ENCODE data around the gene ACYP2.

Gene ACYP2

DNA sequence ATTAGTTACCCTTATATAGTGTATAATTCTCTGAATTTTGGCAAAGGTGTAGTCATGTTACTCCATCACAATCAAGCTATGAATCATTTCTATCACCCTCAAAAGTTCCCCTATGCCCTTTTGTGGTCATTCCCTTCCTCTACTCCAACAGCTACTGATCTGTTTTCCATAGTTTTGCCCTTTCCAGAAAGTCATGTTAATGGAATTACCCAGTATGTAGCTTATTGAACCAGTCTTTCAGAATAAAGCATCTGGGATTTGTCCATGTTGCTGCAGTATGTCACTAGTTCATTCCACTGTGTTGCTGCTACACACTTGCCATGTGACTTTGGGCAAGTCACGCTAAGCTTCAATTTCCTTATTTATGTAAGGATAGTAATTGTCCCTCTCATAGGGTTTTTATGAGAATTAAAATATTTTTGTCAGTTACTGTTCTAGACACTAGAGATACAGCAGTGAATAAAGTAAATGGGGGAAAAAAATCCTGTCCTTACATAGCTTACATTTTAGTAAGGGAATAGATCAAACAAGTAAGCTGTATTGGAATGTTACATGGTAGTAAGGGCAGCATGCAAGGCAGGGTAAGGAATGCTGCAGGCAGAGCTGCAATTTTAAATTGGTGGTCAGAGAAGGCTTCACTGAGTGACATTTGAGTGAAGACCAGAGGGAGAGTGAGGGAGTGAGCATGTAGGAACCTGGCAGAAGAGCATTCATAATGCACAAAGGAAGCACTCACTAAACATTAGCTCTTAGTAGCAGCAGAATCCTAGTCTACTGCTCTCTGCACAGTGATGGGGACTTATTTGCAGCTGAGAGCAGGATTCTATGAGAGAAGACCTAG, 220.9 kb downstream of the ACYP2 start:
- Mint-ChIP-seq H3K36me3 (ENCODE audit: low read depth) (no peaks in the 10 kb centered on the region), H3K27ac (no peak overlapping the region), H3K4me3 (no peak overlapping the region), H3K4me1 (peaks cover 7% of the 10 kb centered on the region), H3K27me3 (ENCODE audit: low read depth, poor library complexity) (peaks cover 3% of the 10 kb centered on the region), H3K9me3 (no peaks in the 10 kb centered on the region)
- no peak for TF ChIP-seq CTCF (IDR thresholded peaks at IDR 0.05)
- DNase-seq = no peak

GRCh38 chr2:54336977-54337255, 221.5 kb downstream of the ACYP2 start:
- Mint-ChIP-seq H3K4me3 (no peak overlapping the region), H3K27me3 (ENCODE audit: low read depth, poor library complexity) (peaks cover 3% of the 10 kb centered on the region), H3K36me3 (ENCODE audit: low read depth) (no peaks in the 10 kb centered on the region), H3K27ac (no peak overlapping the region), H3K4me1 (peaks cover 5% of the 10 kb centered on the region), H3K9me3 (no peaks in the 10 kb centered on the region)
- DNase-seq = no peak
- TF ChIP-seq CTCF (IDR thresholded peaks at IDR 0.05) = no peak

GRCh38 chr2:54341656-54342055, 226.2 kb downstream of the ACYP2 start:
- no peaks in the 10 kb centered on the region for H3K27me3 Mint-ChIP-seq (ENCODE audit: low read depth, poor library complexity)
- no peaks in the 10 kb centered on the region for H3K36me3 Mint-ChIP-seq (ENCODE audit: low read depth)
- no peaks in the 10 kb centered on the region for H3K9me3 Mint-ChIP-seq

DNA sequence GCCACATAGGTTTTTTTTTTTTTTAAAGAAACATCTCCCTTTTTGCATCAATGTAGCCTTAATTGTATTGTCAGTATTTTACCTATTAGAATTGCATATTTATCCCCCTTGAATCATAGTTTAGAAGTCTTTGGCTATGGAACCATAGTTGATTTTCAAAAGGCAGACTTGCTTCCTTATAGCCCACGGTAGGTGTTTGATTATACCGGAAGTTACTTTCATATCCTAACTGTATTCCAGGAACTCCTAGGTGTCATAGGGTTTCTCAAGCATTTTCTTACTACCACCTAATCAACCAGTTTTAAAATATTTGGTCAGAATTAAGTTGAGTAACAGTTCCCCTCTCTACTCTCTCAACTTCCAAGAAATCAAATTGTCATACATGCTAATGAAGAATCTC, 227.2 kb downstream of the ACYP2 start:
- TF ChIP-seq CTCF (IDR thresholded peaks at IDR 0.05) = no peak
- DNase-seq = no peak
- no peak overlapping the region for H3K4me3 Mint-ChIP-seq
- no peaks in the 10 kb centered on the region for H3K27me3 Mint-ChIP-seq (ENCODE audit: low read depth, poor library complexity)
- H3K27ac Mint-ChIP-seq = no peak overlapping the region
- H3K4me1 Mint-ChIP-seq = no peaks in the 10 kb centered on the region
- H3K36me3 Mint-ChIP-seq (ENCODE audit: low read depth) = no peaks in the 10 kb centered on the region
- H3K9me3 Mint-ChIP-seq = no peaks in the 10 kb centered on the region

More at GRCh38 chr2:54341656-54342055, 226.2 kb downstream of the ACYP2 start:
- H3K4me1 Mint-ChIP-seq = no peaks in the 10 kb centered on the region
- DNase-seq = no peak
- no peak overlapping the region for H3K27ac Mint-ChIP-seq
- TF ChIP-seq CTCF (IDR thresholded peaks at IDR 0.05) = no peak
- no peak overlapping the region for H3K4me3 Mint-ChIP-seq

- Mint-ChIP-seq H3K27me3 (ENCODE audit: low read depth, poor library complexity) (no peaks in the 10 kb centered on the region), H3K4me3 (no peak overlapping the region), H3K36me3 (ENCODE audit: low read depth) (no peaks in the 10 kb centered on the region), H3K27ac (no peak overlapping the region), H3K4me1 (no peaks in the 10 kb centered on the region), H3K9me3 (no peaks in the 10 kb centered on the region)
- no peak for TF ChIP-seq CTCF (IDR thresholded peaks at IDR 0.05)
- DNase-seq = no peak
Observed at GRCh38 chr2:54347622-54348021, 232.2 kb downstream of the ACYP2 start.

GRCh38 chr2:54348646-54349045, 233.2 kb downstream of the ACYP2 start:
- no peak for DNase-seq
- H3K4me1 Mint-ChIP-seq = peaks cover 7% of the 10 kb centered on the region
- TF ChIP-seq CTCF (IDR thresholded peaks at IDR 0.05) = no peak
- H3K27ac Mint-ChIP-seq = no peak overlapping the region
- H3K9me3 Mint-ChIP-seq = no peaks in the 10 kb centered on the region
- no peak overlapping the region for H3K4me3 Mint-ChIP-seq
- H3K27me3 Mint-ChIP-seq (ENCODE audit: low read depth, poor library complexity) = no peaks in the 10 kb centered on the region
- no peaks in the 10 kb centered on the region for H3K36me3 Mint-ChIP-seq (ENCODE audit: low read depth)
